GM12801 (cell line): ENCODE data around the gene OR2H2.

Experiments used
- TF ChIP-seq, protein P1 (sequence below): IDR thresholded peaks from one replicate; pipeline ENCODE4 v1.5.1; 2011; ENCODE audit warnings: control low read depth; ENCODE audit not compliant: insufficient read length; ENCODE audit errors: extremely low read depth

OR2H2 gene

DNA sequence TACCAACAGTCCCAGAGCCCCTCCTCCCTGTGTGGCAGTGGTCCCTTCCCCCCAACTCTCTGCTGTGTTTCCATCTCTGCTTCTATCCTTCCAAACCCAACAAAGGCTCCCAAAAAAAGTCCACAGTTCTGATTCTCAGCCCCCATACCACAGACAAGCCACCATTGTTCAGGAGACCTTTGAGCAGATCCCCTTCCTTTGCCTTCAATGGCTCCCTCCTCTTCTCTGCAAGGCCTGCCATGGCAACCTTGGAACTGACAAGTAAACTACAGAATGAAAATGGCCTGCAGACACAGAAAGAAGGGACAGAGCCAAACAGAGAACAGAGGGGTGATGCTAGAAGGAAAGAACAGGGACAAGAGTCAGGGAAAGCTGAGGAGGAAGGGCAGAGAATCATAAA, 23.2 kb downstream of the OR2H2 start:
- TF ChIP-seq, protein P1, sequence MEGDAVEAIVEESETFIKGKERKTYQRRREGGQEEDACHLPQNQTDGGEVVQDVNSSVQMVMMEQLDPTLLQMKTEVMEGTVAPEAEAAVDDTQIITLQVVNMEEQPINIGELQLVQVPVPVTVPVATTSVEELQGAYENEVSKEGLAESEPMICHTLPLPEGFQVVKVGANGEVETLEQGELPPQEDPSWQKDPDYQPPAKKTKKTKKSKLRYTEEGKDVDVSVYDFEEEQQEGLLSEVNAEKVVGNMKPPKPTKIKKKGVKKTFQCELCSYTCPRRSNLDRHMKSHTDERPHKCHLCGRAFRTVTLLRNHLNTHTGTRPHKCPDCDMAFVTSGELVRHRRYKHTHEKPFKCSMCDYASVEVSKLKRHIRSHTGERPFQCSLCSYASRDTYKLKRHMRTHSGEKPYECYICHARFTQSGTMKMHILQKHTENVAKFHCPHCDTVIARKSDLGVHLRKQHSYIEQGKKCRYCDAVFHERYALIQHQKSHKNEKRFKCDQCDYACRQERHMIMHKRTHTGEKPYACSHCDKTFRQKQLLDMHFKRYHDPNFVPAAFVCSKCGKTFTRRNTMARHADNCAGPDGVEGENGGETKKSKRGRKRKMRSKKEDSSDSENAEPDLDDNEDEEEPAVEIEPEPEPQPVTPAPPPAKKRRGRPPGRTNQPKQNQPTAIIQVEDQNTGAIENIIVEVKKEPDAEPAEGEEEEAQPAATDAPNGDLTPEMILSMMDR = no peak

DNA sequence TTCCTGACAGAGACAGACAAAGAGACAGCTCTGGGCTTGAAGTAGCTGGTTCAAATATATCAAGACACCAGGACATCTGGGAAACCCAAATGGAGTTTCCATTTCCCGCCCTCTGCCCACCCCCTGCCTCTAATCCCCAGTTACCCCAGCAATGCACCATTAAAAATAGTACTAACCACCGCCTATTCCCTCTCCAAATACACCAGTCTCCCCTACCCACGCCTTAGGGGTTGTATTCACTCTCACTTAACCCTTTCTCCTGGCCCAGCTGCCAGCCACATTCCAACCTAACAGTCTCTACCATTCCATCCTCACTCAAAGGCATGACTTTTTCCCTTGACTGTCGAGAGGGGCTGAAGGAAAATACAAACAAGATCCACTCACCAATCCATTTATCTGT, 25.6 kb downstream of the OR2H2 start:
- TF ChIP-seq, protein P1 = no peak

DNA sequence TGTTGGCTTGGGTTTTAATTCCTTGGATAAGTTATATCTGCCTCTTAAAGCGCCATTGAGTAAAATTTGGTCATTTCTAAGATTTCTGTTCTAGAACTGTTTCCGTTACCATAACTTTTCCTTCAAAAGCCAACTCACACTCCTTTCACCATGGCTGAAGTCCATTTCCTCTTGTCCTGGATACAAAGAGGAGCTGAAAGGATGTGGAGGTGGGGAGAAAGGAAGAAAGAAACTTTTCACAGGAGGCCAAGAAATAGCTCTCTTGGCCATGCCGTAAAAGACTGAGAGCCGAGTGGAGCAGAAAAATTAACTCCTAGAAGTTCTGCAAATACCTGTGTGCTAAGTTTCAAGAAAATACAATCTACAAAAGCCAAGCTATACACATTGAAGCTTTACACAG, 26.5 kb downstream of the OR2H2 start:
- TF ChIP-seq, protein P1 = no peak

DNA sequence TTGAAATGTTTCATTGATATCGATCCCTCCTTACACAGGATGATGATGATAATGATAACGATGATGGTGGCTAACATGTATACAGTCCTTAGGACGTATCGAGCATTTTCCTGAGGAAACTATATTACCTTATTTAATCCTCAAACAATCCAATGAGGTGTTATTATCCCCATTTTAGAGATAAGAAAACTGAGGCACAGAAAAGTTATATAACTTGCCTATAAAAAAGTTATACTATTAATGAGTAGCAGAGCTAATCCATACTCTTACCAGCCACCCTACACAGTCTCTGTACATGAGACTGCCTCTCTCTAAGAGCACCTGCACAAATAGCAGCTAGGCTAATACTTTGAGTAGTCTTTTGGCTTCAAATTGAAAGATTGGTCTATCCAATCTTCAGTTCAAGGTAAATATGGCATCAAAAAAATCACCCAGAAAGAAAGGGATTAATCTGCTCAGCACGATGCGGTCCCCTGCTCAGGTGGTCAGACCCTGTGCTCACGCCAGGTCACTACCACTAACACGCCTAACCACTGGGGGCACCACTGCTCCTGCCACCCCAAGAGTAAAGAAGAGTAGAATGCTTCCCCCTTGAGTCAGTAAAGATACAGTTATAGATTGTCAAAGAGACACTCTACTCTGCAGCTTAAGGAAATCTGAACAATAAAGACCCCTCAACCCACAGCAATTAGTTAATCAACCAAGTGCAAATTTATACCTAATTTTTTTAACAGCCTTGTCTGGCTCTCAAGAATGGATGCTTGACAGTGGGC, 33.0 kb downstream of the OR2H2 start:
- TF ChIP-seq, protein P1 = no peak

DNA sequence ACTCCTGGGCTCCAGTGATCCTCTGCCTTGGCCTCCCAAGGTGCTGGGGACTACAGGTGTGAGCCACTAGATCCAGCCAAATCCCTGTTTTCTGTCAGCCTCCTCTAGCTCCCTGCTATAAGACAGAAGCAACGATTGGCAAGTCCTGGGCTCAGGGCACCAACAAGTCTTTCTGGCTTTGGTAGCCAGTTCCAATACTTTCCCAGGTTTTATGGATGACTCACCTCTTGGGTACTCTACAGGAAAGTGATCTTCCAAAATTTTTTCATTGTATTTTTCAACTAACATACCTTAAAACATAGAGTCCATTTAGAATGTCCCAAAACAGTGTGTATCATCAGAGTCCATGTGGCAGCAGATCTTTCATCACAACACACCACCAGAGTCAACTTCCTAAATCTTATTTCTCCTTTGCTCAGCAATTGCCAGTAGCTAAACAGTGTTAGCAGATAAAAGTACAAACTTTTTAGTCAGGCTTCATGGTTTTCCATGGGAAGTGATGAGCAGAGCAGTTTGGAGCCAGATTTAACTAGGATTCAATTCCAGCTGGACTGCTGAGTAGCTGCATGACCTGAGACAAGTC, 34.7 kb downstream of the OR2H2 start:
- TF ChIP-seq, protein P1 = no peak

DNA sequence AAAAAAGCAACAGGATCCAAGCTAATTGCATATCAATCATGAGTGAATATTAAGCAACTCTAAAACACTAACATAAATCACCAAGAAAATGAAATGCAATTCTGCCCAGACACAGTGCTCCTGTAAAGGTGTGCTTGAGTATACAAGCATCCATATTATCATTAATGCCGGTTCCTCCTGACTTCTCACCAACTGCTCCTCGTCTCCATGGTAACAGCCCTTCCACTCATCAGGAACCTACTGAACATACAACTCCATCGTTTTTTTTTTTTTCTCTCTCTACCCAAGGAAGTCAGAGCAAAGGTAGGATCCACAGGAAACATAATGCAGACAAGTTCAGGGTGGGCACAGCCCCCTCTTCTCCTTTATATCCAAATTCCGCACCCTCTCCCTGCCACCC, 35.7 kb downstream of the OR2H2 start:
- TF ChIP-seq, protein P1 = no peak

DNA sequence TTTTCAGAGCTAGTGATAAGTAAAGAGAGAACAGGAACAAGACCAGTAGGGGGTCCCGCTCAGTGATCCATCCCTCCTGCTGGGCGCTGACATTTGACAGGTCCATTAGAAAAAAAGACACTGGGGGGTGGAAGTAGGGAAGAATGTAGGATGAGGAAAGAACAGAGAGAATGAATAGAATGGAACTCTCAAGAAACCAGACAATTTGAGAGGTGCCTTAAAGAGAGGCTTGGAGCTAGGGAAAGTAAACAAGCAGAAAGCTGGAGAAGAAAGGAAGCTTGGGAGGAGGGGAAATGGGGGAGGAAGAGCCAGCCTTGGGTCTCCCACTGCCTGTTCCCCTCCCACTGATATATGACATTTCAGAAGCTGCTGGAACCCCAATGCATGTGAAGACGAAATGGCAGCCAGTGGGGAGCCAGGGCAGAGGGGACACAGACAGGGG, 39.6 kb downstream of the OR2H2 start:
- TF ChIP-seq, protein P1 = no peak
